Stimulated activated CD8-positive, alpha-beta memory T cell treated with anti-CD3 and anti-CD28 coated beads, Interleukin-15, amount 100 ng/mL, for 24 hours (primary cell): Measurements from ENCODE around the gene ATP2B2.

ENCODE experiments used
- DNase-seq: peaks from one replicate; pipeline ENCODE4 v3.0.0-alpha.2; 2020; ENCODE audit warnings: low read depth

The ATP2B2 gene

GRCh38 chr3:10448544-10448943, 56.8 kb downstream of the ATP2B2 start:
- no peak for DNase-seq

- DNase-seq = no peak
Measured at GRCh38 chr3:10447527-10448260, 57.7 kb downstream of the ATP2B2 start.

GRCh38 chr3:10447110-10447509, 58.3 kb downstream of the ATP2B2 start:
- no peak for DNase-seq

GRCh38 chr3:10445561-10446175, 59.7 kb downstream of the ATP2B2 start:
- DNase-seq = no peak

GRCh38 chr3:10444511-10444910, 60.9 kb downstream of the ATP2B2 start:
- DNase-seq = no peak

- no peak for DNase-seq
Measured at GRCh38 chr3:10444110-10444429, 61.3 kb downstream of the ATP2B2 start.

GRCh38 chr3:10443272-10444109, 61.9 kb downstream of the ATP2B2 start:
- DNase-seq = no peak

- no peak for DNase-seq
Measured at GRCh38 chr3:10442151-10442795, 63.1 kb downstream of the ATP2B2 start.

- no peak for DNase-seq
Measured at GRCh38 chr3:10440684-10441083, 64.7 kb downstream of the ATP2B2 start.

GRCh38 chr3:10438902-10439610, 66.3 kb downstream of the ATP2B2 start:
- DNase-seq = no peak

GRCh38 chr3:10437995-10438901, 67.1 kb downstream of the ATP2B2 start:
- no peak for DNase-seq

GRCh38 chr3:10437272-10437994, 68.0 kb downstream of the ATP2B2 start:
- DNase-seq = peak; percentile 28

GRCh38 chr3:10435850-10436249, 69.5 kb downstream of the ATP2B2 start:
- no peak for DNase-seq

GRCh38 chr3:10434938-10435336, 70.4 kb downstream of the ATP2B2 start:
- no peak for DNase-seq

GRCh38 chr3:10434144-10434937, 71.0 kb downstream of the ATP2B2 start:
- no peak for DNase-seq

- DNase-seq = no peak
Measured at GRCh38 chr3:10432931-10433330, 72.5 kb downstream of the ATP2B2 start.

GRCh38 chr3:10432156-10432845, 73.1 kb downstream of the ATP2B2 start:
- DNase-seq = no peak

GRCh38 chr3:10430805-10431204, 74.6 kb downstream of the ATP2B2 start:
- no peak for DNase-seq
